ENCODE measurements around the gene DIO3. TPM values are rescaled to one million over a fixed set of nuclear protein-coding genes. Genes with fewer than 3 reads are reported as not detected.

Gene DIO3
- total and polyA plus RNA-seq, 2 donors from 2014 or later: 0.17 to 0.94 TPM

DNA sequence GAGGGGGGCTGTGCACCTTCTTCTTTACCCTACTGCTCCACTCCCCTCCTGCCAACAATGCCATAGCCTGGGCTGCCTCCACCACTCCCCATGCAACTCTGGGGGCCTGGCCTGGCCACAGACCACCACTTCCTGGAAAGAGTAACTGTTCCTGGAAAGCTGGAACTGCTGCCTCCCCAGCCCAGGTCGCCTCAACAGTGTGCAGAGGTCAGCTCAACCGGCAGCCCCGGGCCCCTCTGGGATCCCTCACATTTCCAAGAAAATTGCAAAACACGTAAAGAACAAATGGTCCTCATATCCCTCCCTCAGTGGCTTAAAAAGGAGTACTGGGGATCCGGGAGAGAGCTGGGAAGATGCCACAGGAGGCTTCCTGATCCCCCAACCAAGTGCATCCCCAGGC, 22.4 kb upstream of the DIO3 start:
- no peaks in the 10 kb centered on the region for H3K27me3 ChIP-seq (ENCODE audit: control insufficient read depth, insufficient read depth, low read length)
- no peak overlapping the region for H3K9ac ChIP-seq (ENCODE audit: low read length in 3 of 3)
- no peak for FAIRE-seq
- TF ChIP-seq CTCF (IDR thresholded peaks at IDR 0.05; ENCODE audit: borderline replicate concordance, extremely low read depth, insufficient read depth): no peak
- H3K27ac ChIP-seq (ENCODE audit: low read depth in 2 of 2, low read length in 2 of 2): no peak overlapping the region
- DNase-seq: no peak
- no peaks in the 10 kb centered on the region for H3K36me3 ChIP-seq (ENCODE audit: control insufficient read depth in 2 of 3, insufficient read depth in 3 of 3, low read length in 3 of 3)
- no peak overlapping the region for H3K4me3 ChIP-seq (ENCODE audit: low read length in 3 of 3)
- no peaks in the 10 kb centered on the region for H3K4me1 ChIP-seq (ENCODE audit: control insufficient read depth in 2 of 3, insufficient read depth in 2 of 3, low read depth in 1 of 3, low read length in 3 of 3)
- intact Hi-C loops (cut with DNase I): no loop called here
- H3K9me3 ChIP-seq (ENCODE audit: control insufficient read depth in 2 of 3, insufficient read depth in 1 of 3, low read length in 3 of 3): no peaks in the 10 kb centered on the region

DNA sequence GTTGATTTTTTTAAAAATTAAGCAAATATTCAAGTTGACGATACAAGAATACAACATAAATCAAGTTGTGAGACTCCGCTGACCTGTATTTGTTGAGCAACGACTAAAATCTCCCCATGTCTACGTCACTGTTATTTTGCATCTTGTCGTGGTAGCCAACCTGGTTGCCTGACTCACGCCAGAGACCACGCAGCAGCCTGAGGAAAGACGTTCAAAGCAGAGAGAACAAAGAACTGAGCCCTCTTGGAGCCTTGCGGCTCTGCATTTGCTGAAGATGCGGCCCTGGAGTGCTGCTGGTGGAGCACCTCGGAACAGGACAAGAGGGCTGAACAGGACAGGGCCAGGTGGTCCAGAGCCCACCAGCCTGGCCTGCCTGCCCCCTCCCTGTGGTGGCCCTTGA, 21.4 kb upstream of the DIO3 start:
- H3K36me3 ChIP-seq (ENCODE audit: control insufficient read depth in 2 of 3, insufficient read depth in 3 of 3, low read length in 3 of 3): no peaks in the 10 kb centered on the region
- DNase-seq (no peak), FAIRE-seq (no peak)
- H3K4me3 ChIP-seq (ENCODE audit: low read length in 3 of 3): no peak overlapping the region
- no peaks in the 10 kb centered on the region for H3K9me3 ChIP-seq (ENCODE audit: control insufficient read depth in 2 of 3, insufficient read depth in 1 of 3, low read length in 3 of 3)
- H3K9ac ChIP-seq (ENCODE audit: low read length in 3 of 3): no peak overlapping the region
- H3K27ac ChIP-seq (ENCODE audit: low read depth in 2 of 2, low read length in 2 of 2): no peak overlapping the region
- H3K27me3 ChIP-seq (ENCODE audit: control insufficient read depth, insufficient read depth, low read length): no peaks in the 10 kb centered on the region
- no peaks in the 10 kb centered on the region for H3K4me1 ChIP-seq (ENCODE audit: control insufficient read depth in 2 of 3, insufficient read depth in 2 of 3, low read depth in 1 of 3, low read length in 3 of 3)
- intact Hi-C loops (cut with DNase I): no loop called here
- no peak for TF ChIP-seq CTCF (IDR thresholded peaks at IDR 0.05; ENCODE audit: borderline replicate concordance, extremely low read depth, insufficient read depth)

- H3K9me3 ChIP-seq (ENCODE audit: control insufficient read depth in 2 of 3, insufficient read depth in 1 of 3, low read length in 3 of 3): no peaks in the 10 kb centered on the region
- no peak for TF ChIP-seq CTCF (IDR thresholded peaks at IDR 0.05; ENCODE audit: borderline replicate concordance, extremely low read depth, insufficient read depth)
- H3K9ac ChIP-seq (ENCODE audit: low read length in 3 of 3): no peak overlapping the region
- FAIRE-seq: no peak
- H3K27me3 ChIP-seq (ENCODE audit: control insufficient read depth, insufficient read depth, low read length): no peaks in the 10 kb centered on the region
- H3K4me3 ChIP-seq (ENCODE audit: low read length in 3 of 3): no peak overlapping the region
- no peak for DNase-seq
- intact Hi-C loops (cut with DNase I): no loop called here
- no peaks in the 10 kb centered on the region for H3K36me3 ChIP-seq (ENCODE audit: control insufficient read depth in 2 of 3, insufficient read depth in 3 of 3, low read length in 3 of 3)
- no peaks in the 10 kb centered on the region for H3K4me1 ChIP-seq (ENCODE audit: control insufficient read depth in 2 of 3, insufficient read depth in 2 of 3, low read depth in 1 of 3, low read length in 3 of 3)
- H3K27ac ChIP-seq (ENCODE audit: low read depth in 2 of 2, low read length in 2 of 2): no peak overlapping the region
Observed at GRCh38 chr14:101540481-101541462, 20.5 kb upstream of the DIO3 start.
